Mesendoderm (in vitro differentiated cells): Measurements from ENCODE around the gene GNG7. TPM values are rescaled to one million over a fixed set of nuclear protein-coding genes. Genes with fewer than 3 reads are reported as not detected.

Experiments used
- DNase-seq: peaks from one replicate; pipeline ENCODE4 v3.0.0; 2013
- H2AK5ac ChIP-seq: 2 replicates; pipeline ENCODE4 v1.6.1; 2013; ENCODE audit warnings: low read length, inconsistent platforms
- H2BK120ac ChIP-seq: 2 replicates; pipeline ENCODE4 v1.6.1; 2013; ENCODE audit warnings: low read depth, mild to moderate bottlenecking, low read length, moderate library complexity, mixed read lengths
- H2BK15ac ChIP-seq: replicated peaks from 2 replicates; pipeline ENCODE4 v1.6.1; 2013; ENCODE audit warnings: low read depth, mild to moderate bottlenecking, moderate library complexity
- H2BK5ac ChIP-seq: 2 replicates; pipeline ENCODE4 v1.6.1; 2013; ENCODE audit warnings: low read length, inconsistent platforms
- H3K18ac ChIP-seq: 2 replicates; pipeline ENCODE4 v1.6.1; 2013; ENCODE audit warnings: mild to moderate bottlenecking, low read length, mixed read lengths
- H3K23ac ChIP-seq: one replicate; pipeline ENCODE4 v1.6.1; 2013; ENCODE audit warnings: low read length
- H3K27ac ChIP-seq: 2 replicates; pipeline ENCODE4 v1.5.1; 2013; ENCODE audit warnings: low read depth, mild to moderate bottlenecking, inconsistent platforms, low read length, moderate library complexity
- H3K27me3 ChIP-seq: 2 replicates; pipeline ENCODE4 v1.6.1; 2013; ENCODE audit warnings: low read length, control low read depth, mild to moderate bottlenecking, inconsistent platforms; ENCODE audit not compliant: insufficient read depth, poor library complexity
- H3K36me3 ChIP-seq: 2 replicates; pipeline ENCODE4 v1.6.1; 2013; ENCODE audit warnings: low read length, inconsistent platforms; ENCODE audit not compliant: control insufficient read depth, insufficient read depth
- H3K4ac ChIP-seq: one replicate; pipeline ENCODE4 v1.6.1; 2013; ENCODE audit warnings: low read depth, mild to moderate bottlenecking, low read length, moderate library complexity
- H3K4me1 ChIP-seq: 2 replicates; pipeline ENCODE4 v1.6.1; 2013; ENCODE audit warnings: low read depth, low read length, inconsistent platforms; ENCODE audit not compliant: control insufficient read depth
- H3K4me2 ChIP-seq: 2 replicates; pipeline ENCODE4 v1.6.1; 2013; ENCODE audit warnings: low read length
- H3K4me3 ChIP-seq: 2 replicates; pipeline ENCODE4 v1.5.1; 2013; ENCODE audit warnings: mild to moderate bottlenecking, low read length
- H3K56ac ChIP-seq: one replicate; pipeline ENCODE4 v1.6.1; 2013; ENCODE audit warnings: low read length
- H3K79me1 ChIP-seq: 2 replicates; pipeline ENCODE4 v1.6.1; 2013; ENCODE audit warnings: low read length, inconsistent platforms
- H3K79me2 ChIP-seq: 2 replicates; pipeline ENCODE4 v1.6.1; 2013; ENCODE audit warnings: mild to moderate bottlenecking, low read length; ENCODE audit not compliant: control insufficient read depth, insufficient read depth
- H3K9ac ChIP-seq: 2 replicates; pipeline ENCODE4 v1.6.1; 2013; ENCODE audit warnings: low read length, inconsistent platforms
- H4K5ac ChIP-seq: one replicate; pipeline ENCODE4 v1.6.1; 2013; ENCODE audit warnings: low read length
- H4K8ac ChIP-seq: one replicate; pipeline ENCODE4 v1.6.1; 2013; ENCODE audit warnings: low read depth, mild to moderate bottlenecking, control low read depth, low read length, moderate library complexity
- WGBS: extraction: QIAGEN DNeasy Blood & Tissue Kit; methylation state at CpG from one replicate; pipeline ENCODE4 v1.1.7; 2013; ENCODE audit warnings: low lambda C conversion rate, missing lambda C conversion rate; ENCODE audit not compliant: insufficient coverage; ENCODE audit errors: extremely low coverage; 5-methylcytosine and 5-hydroxymethylcytosine counted together
- small RNA-seq: library from polyadenylated mRNA; stranded (forward); fragments of <200 nt; extraction: miRNeasy Mini kit (QIAGEN cat#:217004); gene quantifications from one replicate; pipeline ENCODE3, GENCODE V24; 2013; ENCODE audit not compliant: insufficient read depth

Gene GNG7

DNA sequence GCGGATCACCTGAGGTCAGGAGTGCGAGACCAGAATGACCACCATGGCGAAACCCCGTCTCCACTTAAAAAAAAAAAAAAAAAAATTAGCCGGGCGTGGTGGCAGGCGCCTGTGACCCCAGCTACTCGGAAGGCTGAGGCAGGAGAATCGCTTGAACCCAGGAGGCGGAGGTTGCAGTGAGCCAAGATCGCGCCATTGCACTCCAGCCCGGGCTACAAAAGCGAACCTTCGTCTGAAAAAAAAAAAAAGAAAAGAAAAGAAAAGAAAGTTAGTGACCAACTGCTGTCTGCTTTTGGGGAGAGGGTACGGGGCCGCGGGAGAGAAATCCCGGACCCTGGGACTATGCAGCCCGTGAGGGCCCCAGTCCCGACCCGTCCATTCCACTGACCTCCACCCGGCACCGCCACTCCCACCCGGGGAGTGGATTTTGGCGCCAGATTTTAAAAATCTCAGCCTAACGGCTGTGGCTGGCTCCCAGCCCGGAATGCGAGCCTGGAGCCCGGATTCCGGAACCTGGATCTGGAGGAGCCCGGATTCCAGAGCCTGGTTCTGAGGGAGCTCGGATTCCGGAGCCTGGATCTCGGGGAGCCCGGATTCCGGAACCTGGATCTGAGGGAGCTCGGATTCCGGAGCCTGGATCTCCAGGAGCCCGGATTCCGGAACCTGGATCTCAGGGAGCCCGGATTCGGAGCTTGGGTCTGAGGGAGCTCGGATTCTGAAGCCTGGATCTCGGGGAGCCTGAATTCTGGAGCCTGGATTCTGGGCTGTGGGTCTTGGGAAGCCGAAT, 239.7 kb downstream of the GNG7 start:
- Histone ChIP-seq H3K56ac (peak overlapping the region; percentile 83), H3K27ac (peak overlapping the region; percentile 70), H3K36me3 (no peaks in the 10 kb centered on the region), H3K4me2 (peak overlapping the region; percentile 68), H3K4me3 (peak overlapping the region; percentile 38), H3K27me3 (no peaks in the 10 kb centered on the region), H3K4me1 (no peaks in the 10 kb centered on the region), H2BK5ac (no peak overlapping the region), H3K79me1 (no peaks in the 10 kb centered on the region), H3K9ac (peak overlapping the region; percentile 68), H4K8ac (no peak overlapping the region), H4K5ac (no peak overlapping the region), H2BK120ac (peak overlapping the region; percentile 17), H3K23ac (peak overlapping the region; percentile 72), H2AK5ac (no peak overlapping the region), H3K18ac (peak overlapping the region; percentile 84), H2BK15ac (no peak overlapping the region), H3K4ac (peak overlapping the region; percentile 89), H3K79me2 (no peaks in the 10 kb centered on the region)
- WGBS, result no CpG with 5 or more reads among the region's 46 CpGs
- DNase-seq, result peak; percentile 100

DNA sequence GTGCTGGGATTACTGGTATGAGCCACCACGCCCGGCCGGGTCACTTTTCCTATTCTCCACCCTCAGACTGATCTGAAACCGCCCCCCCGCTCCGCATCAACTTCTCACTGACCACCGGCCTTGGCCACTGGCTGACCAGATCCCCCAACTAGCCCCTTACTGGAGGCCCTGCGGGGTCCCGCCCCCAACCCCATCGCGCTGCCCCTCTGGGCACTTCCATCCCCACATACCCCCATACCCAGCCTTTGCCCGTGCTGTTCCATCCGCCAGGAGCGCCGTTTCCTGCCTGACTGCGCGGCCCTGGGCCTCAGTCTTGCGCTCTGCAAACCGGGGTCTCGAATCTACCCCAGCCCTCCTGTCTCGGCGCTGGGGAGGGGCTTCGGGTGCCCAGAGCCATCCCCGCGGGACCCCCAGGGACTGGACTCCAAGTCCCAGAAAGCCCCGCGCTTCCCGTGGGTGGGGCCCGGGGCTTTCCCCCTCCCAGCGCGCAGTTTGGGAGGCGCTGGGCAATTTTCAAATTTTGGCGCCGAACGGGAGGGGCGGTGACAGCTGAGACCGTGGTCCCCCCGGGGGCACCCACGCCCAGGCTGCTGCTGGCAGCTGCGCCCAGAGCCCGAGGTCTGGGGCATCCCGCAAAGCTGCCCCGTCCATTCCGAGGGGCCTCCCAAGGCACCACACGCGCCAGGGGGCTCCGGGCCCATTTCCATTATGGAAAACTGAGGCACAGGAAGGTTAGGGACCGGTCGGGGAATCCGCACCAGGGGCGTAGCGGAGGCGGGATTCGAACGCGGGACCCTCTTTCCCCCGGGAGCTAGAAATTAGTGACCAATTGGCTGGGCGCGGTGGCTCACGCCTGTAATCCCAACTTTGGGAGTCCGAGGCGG, 240.5 kb downstream of the GNG7 start:
- DNase-seq, result peak; percentile 80
- Histone ChIP-seq H3K4me2 (peak overlapping the region; percentile 68), H2BK120ac (no peak overlapping the region), H3K79me2 (no peaks in the 10 kb centered on the region), H3K4me1 (no peaks in the 10 kb centered on the region), H3K36me3 (no peaks in the 10 kb centered on the region), H2AK5ac (no peak overlapping the region), H2BK15ac (no peak overlapping the region), H4K5ac (no peak overlapping the region), H4K8ac (no peak overlapping the region), H3K27ac (peak overlapping the region; percentile 23), H3K27me3 (no peaks in the 10 kb centered on the region), H3K4me3 (peak overlapping the region; percentile 38), H3K18ac (peak overlapping the region; percentile 84), H3K4ac (peak overlapping the region; percentile 89), H3K23ac (peak overlapping the region; percentile 72), H3K9ac (peak overlapping the region; percentile 68), H3K56ac (peak overlapping the region; percentile 83), H3K79me1 (no peaks in the 10 kb centered on the region), H2BK5ac (no peak overlapping the region)
- WGBS, result no CpG with 5 or more reads among the region's 62 CpGs

Small RNA genes lying within 50 kb of the gene (small RNA-seq; reads per million reads assigned to genes)
- gene MIR7850 (not detected), gene RN7SL121P (not detected), gene RNU6-993P (not detected)
